ENCODE measurements around the gene ABCB8.

The ABCB8 gene

DNA sequence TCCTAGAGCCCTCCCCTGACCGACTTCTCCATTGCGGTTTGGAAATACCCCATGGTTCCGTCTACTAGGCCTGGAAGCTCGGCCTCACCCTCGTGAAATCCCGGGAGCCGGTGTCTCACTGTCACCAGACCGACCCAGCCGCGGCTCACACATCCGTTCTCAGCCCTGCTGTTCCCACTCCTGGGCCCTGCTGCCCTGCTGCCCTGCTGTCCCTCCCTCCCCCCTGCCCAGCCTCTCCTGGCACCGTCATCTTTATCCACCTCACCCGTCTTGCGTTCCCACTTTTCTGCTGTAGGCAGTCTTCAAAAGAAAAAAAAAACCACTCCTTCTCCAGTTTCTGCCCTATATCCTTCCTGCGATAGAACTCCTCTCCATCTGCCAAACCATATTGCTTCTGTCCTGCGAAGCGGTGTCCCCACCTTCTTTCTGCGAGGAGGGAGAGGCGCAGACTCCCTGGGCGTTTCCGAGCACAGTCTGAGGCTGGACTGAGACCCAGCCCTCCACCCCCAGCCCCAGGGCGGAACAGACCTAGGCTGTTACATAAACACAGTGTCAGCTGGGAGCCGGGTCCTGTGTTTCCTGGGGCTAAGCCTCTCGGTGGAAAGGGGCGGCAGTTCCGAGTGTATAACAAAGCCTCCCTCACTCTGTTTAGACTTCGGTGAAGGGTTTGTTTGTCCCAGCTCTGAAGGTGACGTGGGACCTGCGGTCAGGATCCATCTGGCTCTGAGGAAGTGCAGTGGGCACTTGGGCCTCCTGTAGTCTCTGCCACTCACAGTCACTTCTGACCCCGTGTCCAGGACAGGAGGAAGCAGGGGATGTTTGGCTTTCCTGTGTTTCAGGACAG lies 60.8 kb downstream of the ABCB8 start:
- no peak for DNase-seq

DNA sequence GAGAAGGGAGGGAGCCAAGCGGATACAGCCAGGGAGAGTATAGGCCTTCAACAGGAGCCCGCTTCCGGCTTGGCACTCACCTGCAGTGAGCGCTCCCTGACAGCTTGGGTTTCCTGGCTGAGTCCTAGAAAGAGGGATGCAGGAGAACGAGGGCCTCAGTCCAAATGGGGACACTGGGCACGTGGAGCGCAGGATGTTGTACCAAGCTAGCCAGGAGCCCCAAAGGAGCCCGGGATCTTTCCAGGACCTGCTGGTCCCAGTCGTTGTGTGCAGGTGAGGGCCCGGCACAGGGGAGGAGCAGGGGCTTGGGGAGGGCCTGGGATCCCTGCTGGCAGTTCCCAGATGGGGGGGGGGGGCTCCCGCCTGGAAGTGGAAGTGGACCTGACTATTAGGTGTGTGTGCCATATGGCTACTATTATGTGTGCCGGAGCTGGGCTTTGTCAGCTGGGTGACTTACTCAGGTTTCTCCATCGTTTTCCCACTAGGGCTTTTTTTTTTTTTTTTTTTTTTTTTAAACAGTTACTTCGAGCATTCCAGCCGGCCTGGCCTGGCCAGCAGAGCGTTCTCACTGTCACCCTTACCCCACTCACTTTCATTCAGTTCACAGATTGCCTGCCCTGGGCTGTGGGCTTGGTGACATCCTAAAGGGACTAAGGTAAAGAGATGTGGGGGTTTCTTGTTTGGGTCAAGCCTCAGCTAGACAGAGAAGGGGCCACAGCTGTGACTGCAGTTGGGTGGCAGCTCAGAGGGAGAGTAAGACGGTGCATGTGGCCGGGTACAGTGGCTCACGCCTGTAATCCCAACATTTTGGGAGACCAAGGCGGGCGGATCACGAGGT lies 61.9 kb downstream of the ABCB8 start:
- no peak for DNase-seq

DNA sequence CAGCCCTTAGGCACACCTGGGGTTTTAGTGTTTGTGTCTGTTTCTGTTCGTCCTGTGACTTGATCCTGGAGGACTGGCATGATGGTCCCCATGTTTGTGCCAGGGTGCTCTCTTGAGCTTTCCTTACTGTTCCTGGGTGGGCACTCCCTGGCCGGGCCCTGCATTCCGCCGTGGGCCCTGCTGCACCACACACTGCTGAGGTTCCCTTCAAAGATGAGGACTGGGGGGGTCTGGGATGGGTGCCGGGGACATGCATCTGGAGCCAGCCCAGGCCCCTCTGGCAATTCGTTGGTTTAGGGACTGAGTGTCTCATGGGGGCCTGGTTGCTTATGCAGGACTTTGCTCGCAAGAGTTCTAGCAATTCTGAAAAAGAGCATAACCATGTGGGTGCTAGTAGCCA lies 62.8 kb downstream of the ABCB8 start:
- no peak for DNase-seq

DNA sequence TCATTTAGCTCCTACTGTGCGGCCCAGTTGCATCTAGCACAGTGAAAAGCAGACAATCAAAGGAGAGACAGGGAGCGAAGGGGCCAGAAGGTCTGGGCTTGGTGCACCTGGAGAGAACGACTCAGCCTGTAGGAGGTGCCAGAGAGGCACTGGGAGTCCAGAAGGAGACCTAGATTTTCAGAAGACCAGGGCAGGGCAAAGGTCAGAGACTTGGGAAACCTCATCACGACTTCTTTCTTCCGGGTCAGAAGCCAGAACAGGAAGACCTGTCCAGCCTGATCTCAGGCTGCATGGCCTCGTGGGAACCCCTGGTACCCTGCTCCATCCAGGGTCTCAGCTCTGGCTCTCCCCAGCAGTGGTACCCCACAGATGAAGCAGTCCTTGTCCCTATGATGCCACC lies 63.2 kb downstream of the ABCB8 start:
- no peak for DNase-seq

DNA sequence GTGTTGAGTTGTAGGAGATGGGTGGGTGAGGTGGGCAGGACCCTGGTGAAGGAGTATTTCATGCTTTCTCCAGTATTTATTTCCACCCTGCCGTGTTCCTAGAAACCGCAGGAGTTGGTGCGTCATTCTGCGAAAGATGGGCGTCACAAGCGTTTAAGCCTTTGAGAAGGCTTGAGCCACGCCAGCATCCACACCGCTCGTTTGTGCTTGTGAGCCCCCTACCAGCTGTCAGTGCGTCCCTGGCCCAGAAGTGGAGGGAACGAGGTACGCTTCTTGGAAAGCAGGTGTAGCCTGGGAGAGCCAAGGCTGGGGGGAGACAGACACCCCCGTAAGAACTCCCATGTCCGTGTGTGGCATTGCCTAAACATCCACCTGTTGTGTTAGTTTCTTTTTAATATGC lies 63.7 kb downstream of the ABCB8 start:
- no peak for DNase-seq

DNA sequence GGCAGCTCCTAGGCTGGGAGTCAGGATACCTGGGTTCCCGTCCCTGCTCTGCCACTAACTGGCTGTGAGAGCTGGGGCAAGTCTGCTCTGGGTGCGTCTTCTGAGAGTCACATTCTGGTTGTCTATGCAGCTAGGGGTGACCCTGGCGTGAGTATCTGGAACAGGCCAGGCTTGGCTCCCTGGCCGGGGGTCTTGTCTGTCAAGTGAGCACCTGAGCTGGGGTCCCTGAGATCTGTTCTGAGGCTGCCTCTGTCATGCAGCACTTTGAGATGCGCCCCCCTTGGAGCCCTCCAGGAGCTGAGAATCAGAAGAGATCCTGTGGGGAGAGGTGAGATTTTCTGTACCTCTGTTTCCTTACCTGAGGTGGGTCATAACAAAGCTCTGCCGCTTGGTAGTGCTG lies 65.5 kb downstream of the ABCB8 start:
- no peak for DNase-seq

DNA sequence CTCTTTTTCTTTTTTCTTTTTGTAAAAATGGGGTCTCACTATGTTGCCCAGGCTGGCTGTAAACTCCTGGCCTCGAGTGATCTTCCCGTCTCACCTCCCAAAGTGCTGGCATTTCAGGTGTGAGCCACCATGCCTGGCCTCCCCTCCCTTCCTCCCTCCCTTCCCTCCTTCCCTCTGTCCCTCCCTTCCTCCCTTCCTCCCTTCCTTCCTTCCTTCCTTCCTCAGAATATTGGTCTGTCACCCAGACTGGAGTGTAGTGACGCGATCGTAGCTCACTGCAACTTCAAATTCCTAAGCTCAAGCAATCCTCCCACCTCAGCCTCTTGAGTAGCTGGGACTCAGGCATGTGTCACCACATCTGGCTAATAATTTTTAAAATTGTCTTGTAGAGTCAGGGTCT lies 66.4 kb downstream of the ABCB8 start:
- DNase-seq = no peak

DNA sequence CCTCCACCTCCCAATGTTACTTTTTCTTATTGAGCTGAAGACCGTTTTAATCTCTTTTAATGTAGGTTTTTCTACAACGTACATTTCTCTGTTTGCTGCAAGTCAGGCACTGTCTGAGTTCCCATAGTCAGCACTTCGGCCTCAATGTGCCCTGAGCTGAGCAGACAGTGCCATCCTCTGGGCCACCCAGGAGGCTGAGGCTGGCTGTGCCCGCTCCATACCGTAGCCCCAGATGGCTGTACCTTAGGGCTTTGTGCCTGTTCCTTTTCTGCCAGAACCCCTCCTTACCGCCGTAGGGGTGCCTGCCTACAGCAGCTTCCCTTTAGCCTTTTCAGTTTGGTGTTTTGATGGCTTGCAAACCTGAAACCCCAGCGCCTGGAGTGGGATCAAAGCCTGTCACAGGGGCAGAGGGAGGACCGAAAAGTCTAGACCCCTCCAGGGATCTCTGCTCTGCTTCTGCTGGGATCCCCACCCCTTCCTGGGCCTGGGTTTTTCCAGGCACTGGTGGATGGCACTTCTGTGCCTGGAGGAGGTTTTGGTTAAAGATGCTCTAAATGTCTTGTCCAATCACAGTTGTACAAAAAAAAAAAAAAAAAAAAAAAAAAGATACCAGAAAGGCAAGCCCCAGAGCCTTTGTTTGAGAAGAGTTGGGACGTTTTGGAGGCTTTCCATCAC lies 67.0 kb downstream of the ABCB8 start:
- no peak for DNase-seq

DNA sequence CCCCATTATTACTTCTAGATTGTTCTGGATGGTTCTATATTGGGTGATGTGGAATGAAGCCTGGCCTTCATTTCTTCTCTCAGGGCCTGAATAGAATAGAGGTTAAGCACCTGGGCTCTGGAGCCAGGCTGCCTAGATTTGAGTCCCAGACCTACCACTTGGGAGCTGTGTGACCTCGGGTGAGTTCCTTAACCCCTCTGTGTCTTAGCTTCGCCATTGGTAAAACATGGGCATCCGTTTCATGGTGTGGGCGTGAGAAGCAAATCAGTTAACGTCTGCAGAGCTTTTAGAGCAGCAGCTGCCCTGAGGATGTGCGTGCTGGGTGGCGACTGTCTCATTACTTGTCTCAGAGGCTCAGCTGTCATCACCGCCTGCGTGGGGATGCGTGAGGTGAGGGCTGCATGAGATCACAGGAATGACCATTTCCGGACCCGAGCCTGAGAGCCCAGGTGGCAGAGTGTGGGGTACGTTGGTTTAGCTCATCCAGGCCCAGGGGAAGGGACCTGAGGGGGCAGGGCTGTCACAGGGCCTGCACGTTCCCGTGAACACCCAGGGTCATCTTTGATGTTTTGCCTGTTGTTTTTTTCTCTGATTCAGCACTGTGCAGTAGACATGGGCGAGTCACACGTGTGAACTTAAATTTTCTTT lies 67.7 kb downstream of the ABCB8 start:
- DNase-seq = no peak

All from stimulated activated CD4-positive, alpha-beta T cell treated with anti-CD3 and anti-CD28 coated beads, Interleukin-2, amount 100 ng/mL, for 48 hours (primary cell).